ENCODE measurements around the gene GLRA2. TPM values are rescaled to one million over a fixed set of nuclear protein-coding genes. Genes with fewer than 3 reads are reported as not detected.

GLRA2 gene
- total RNA-seq, 1 experiment from 2014 or later: not detected

- TF ChIP-seq, protein P1, sequence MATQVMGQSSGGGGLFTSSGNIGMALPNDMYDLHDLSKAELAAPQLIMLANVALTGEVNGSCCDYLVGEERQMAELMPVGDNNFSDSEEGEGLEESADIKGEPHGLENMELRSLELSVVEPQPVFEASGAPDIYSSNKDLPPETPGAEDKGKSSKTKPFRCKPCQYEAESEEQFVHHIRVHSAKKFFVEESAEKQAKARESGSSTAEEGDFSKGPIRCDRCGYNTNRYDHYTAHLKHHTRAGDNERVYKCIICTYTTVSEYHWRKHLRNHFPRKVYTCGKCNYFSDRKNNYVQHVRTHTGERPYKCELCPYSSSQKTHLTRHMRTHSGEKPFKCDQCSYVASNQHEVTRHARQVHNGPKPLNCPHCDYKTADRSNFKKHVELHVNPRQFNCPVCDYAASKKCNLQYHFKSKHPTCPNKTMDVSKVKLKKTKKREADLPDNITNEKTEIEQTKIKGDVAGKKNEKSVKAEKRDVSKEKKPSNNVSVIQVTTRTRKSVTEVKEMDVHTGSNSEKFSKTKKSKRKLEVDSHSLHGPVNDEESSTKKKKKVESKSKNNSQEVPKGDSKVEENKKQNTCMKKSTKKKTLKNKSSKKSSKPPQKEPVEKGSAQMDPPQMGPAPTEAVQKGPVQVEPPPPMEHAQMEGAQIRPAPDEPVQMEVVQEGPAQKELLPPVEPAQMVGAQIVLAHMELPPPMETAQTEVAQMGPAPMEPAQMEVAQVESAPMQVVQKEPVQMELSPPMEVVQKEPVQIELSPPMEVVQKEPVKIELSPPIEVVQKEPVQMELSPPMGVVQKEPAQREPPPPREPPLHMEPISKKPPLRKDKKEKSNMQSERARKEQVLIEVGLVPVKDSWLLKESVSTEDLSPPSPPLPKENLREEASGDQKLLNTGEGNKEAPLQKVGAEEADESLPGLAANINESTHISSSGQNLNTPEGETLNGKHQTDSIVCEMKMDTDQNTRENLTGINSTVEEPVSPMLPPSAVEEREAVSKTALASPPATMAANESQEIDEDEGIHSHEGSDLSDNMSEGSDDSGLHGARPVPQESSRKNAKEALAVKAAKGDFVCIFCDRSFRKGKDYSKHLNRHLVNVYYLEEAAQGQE (IDR thresholded peaks at IDR 0.05; ENCODE audit: insufficient read depth in 1 of 2, low read depth in 2 of 2, low read length in 1 of 2): no peak
- TF ChIP-seq SIN3A (IDR thresholded peaks at IDR 0.05; ENCODE audit: borderline replicate concordance, insufficient read depth, low read depth, low read length) (no peak), POLR2AphosphoS5 (IDR thresholded peaks at IDR 0.05; ENCODE audit: low read depth, low read length) (no peak), CTCF (IDR thresholded peaks at IDR 0.05) (no peak), TCF7L2 (IDR thresholded peaks at IDR 0.05; ENCODE audit: low read depth, low read length) (no peak)
- H3K27ac ChIP-seq (ENCODE audit: low read length): no peak overlapping the region
- intact Hi-C loops (cut with micrococcal nuclease; ENCODE audit: unreplicated experiment): no loop called here
- in situ Hi-C loops (cut with HindIII; ENCODE audit: low pct_unique_long_range_greater_than_20kb, low sequenced_read_pairs): no loop called here
- ChIA-PET POLR2A (no interaction called here), CTCF (no interaction called here)
- no peaks in the 10 kb centered on the region for H3K27me3 ChIP-seq (ENCODE audit: control insufficient read depth, insufficient read depth, low read length)
- no peak for ATAC-seq
- H3K4me1 ChIP-seq (ENCODE audit: control insufficient read depth, insufficient read depth, low read length): no peaks in the 10 kb centered on the region
- no peaks in the 10 kb centered on the region for H3K36me3 ChIP-seq (ENCODE audit: control insufficient read depth, insufficient read depth, low read length)
- no TSS peak for BruUV-seq (replicated peaks)
- H3K4me3 ChIP-seq (ENCODE audit: low read depth in 2 of 2, low read length in 2 of 2): no peak overlapping the region
- DNase-seq (ENCODE audit: low read depth, low spot score): no peak
- no peaks in the 10 kb centered on the region for H3K9me3 ChIP-seq (ENCODE audit: control insufficient read depth, insufficient read depth, low read depth, low read length)
Observed at GRCh38 chrX:14758029-14758491, 228.7 kb downstream of the GLRA2 start.

DNA sequence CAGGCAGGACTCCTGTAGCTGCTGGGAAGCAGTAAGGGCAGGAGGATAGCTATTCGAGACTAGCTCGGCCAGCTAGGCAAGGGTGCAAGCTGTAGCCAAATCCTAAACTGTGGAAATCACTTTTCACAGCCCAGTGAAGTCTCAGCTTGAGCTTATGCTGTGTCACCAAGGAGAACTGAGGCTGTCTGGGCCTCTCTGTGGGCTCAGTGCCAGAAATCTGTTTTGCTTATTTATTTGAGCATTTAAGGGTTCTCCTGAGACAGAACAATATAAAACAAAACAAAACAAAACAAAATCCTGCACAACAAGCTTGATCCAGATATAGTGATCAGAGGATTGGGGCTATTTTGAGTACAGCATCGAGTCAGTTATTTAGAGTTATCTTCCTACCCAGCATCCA is 246.1 kb downstream of the GLRA2 start:
- Histone ChIP-seq H3K9me3 (ENCODE audit: control insufficient read depth, insufficient read depth, low read depth, low read length) (no peaks in the 10 kb centered on the region), H3K27me3 (ENCODE audit: control insufficient read depth, insufficient read depth, low read length) (no peaks in the 10 kb centered on the region), H3K36me3 (ENCODE audit: control insufficient read depth, insufficient read depth, low read length) (no peaks in the 10 kb centered on the region), H3K4me1 (ENCODE audit: control insufficient read depth, insufficient read depth, low read length) (no peaks in the 10 kb centered on the region), H3K4me3 (ENCODE audit: low read depth in 2 of 2, low read length in 2 of 2) (no peak overlapping the region), H3K27ac (ENCODE audit: low read length) (no peak overlapping the region)
- ChIA-PET CTCF (no interaction called here), POLR2A (no interaction called here)
- DNase-seq (ENCODE audit: low read depth, low spot score): no peak
- no peak for ATAC-seq
- in situ Hi-C loops (cut with HindIII; ENCODE audit: low pct_unique_long_range_greater_than_20kb, low sequenced_read_pairs) (no loop called here), intact Hi-C loops (cut with micrococcal nuclease; ENCODE audit: unreplicated experiment) (no loop called here)
- TF ChIP-seq, protein P1 (IDR thresholded peaks at IDR 0.05; ENCODE audit: insufficient read depth in 1 of 2, low read depth in 2 of 2, low read length in 1 of 2): no peak
- no peak for TF ChIP-seq POLR2AphosphoS5 (IDR thresholded peaks at IDR 0.05; ENCODE audit: low read depth, low read length)
- no peak for TF ChIP-seq TCF7L2 (IDR thresholded peaks at IDR 0.05; ENCODE audit: low read depth, low read length)
- TF ChIP-seq CTCF (IDR thresholded peaks at IDR 0.05): no peak
- no peak for TF ChIP-seq SIN3A (IDR thresholded peaks at IDR 0.05; ENCODE audit: borderline replicate concordance, insufficient read depth, low read depth, low read length)
- BruUV-seq (replicated peaks): no TSS peak

All from Panc1 (cell line).